HepG2 (cell line): ENCODE data around the gene CLPTM1. TPM values are rescaled to one million over a fixed set of nuclear protein-coding genes. Genes with fewer than 3 reads are reported as not detected.

ENCODE experiments used
- ARID5B ChIP-seq: IDR thresholded peaks from 2 replicates; pipeline ENCODE4 v1.4.0; 2020; ENCODE audit warnings: mild to moderate bottlenecking, missing genetic modification reagents
- ATF7-NPFF ChIP-seq: sonication (generic); formaldehyde crosslinking; IDR thresholded peaks from 2 replicates; pipeline ENCODE4 v1.8.1; 2023; ENCODE audit warnings: mild to moderate bottlenecking, low read depth, missing genetic modification reagents, moderate library complexity
- GATAD2A ChIP-seq: IDR thresholded peaks from 2 replicates; pipeline ENCODE4 v1.6.1; 2016
- GPBP1L1 ChIP-seq: sonication (generic); formaldehyde crosslinking; IDR thresholded peaks from 2 replicates; pipeline ENCODE4 v1.5.0; 2020; ENCODE audit warnings: mild to moderate bottlenecking, missing genetic modification reagents
- HDAC1 ChIP-seq: sonication (generic); formaldehyde crosslinking; IDR thresholded peaks from 2 replicates; pipeline ENCODE4 v1.5.1; 2020; ENCODE audit warnings: mild to moderate bottlenecking, missing genetic modification reagents
- JUN ChIP-seq: sonication (generic); formaldehyde crosslinking; IDR thresholded peaks from 2 replicates; pipeline ENCODE4 v1.4.0; 2020; ENCODE audit warnings: mild to moderate bottlenecking, missing genetic modification reagents
- KMT2B ChIP-seq: IDR thresholded peaks from 2 replicates; pipeline ENCODE4 v1.6.1; 2016; ENCODE audit warnings: missing genetic modification reagents, missing compliant biosample characterization
- MAFK ChIP-seq, 2 experiments: IDR thresholded peaks in 1 of 2; conservative IDR thresholded peaks in 1 of 2; 2 replicates each; pipeline ENCODE4 v1.6.1; 2011; ENCODE audit warnings: improper control_type of control experiment in 2 of 2, low read length in 2 of 2
- NR2C2 ChIP-seq: sonication (generic); formaldehyde crosslinking; IDR thresholded peaks from 2 replicates; pipeline ENCODE4 v1.4.0; 2020; ENCODE audit warnings: missing genetic modification reagents, mild to moderate bottlenecking, moderate library complexity, borderline replicate concordance
- ONECUT2 ChIP-seq: sonication (generic); formaldehyde crosslinking; IDR thresholded peaks from 2 replicates; pipeline ENCODE4 v1.4.0; 2020; ENCODE audit warnings: missing genetic modification reagents
- PAXIP1 ChIP-seq: sonication (generic); formaldehyde crosslinking; conservative IDR thresholded peaks from 2 replicates; pipeline ENCODE4 v1.4.0; 2020; ENCODE audit warnings: mild to moderate bottlenecking, missing genetic modification reagents, moderate library complexity
- RXRB ChIP-seq: IDR thresholded peaks from 2 replicates; pipeline ENCODE4 v1.6.1; 2016; ENCODE audit warnings: borderline replicate concordance, missing genetic modification reagents, missing compliant biosample characterization
- ZBTB20 ChIP-seq: sonication (generic); formaldehyde crosslinking; IDR thresholded peaks from 2 replicates; pipeline ENCODE4 v1.8.1; 2023; ENCODE audit warnings: missing genetic modification reagents, low read depth, mild to moderate bottlenecking, borderline replicate concordance
- ZBTB4 ChIP-seq: sonication (generic); formaldehyde crosslinking; IDR thresholded peaks from 2 replicates; pipeline ENCODE4 v1.4.0; 2020; ENCODE audit warnings: missing genetic modification reagents, mild to moderate bottlenecking, borderline replicate concordance
- ZNF549 ChIP-seq: sonication (generic); formaldehyde crosslinking; IDR thresholded peaks from 2 replicates; pipeline ENCODE4 v1.5.0; 2020; ENCODE audit warnings: missing genetic modification reagents
- ZNF557 ChIP-seq: sonication (generic); formaldehyde crosslinking; IDR thresholded peaks from 2 replicates; pipeline ENCODE4 v1.4.0; 2020; ENCODE audit warnings: missing genetic modification reagents
- ZNF570 ChIP-seq: sonication (generic); formaldehyde crosslinking; IDR thresholded peaks from 2 replicates; pipeline ENCODE4 v1.4.0; 2020; ENCODE audit warnings: mild to moderate bottlenecking, missing genetic modification reagents, borderline replicate concordance
- ZNF746 ChIP-seq: sonication (generic); formaldehyde crosslinking; IDR thresholded peaks from 2 replicates; pipeline ENCODE4 v1.8.0; 2022; ENCODE audit warnings: mild to moderate bottlenecking, missing genetic modification reagents
- polyA plus RNA-seq, 8 experiments: library from polyadenylated mRNA; depleted of rRNA in 3 of 8; stranded (reverse) in 7 of 8; unstranded in 1 of 8; fragments of >200 nt; fragmentation: Illumina TruSeq in 4 of 8; extraction: Trizol in 4 of 8; gene quantifications; 2 replicates each; pipeline versions ENCODE4 v1.2.1 to v1.2.3, GENCODE V29; 2011 to 2016; ENCODE audit warnings: low read depth in 4 of 8, missing spikeins in 1 of 8, mixed read lengths in 1 of 8; ENCODE audit not compliant: insufficient read depth in 1 of 8
- total RNA-seq, 5 experiments: library from RNA; depleted of rRNA; stranded (reverse); fragments of >200 nt; fragmentation: Illumina TruSeq; extraction: Trizol; gene quantifications; 2 replicates each; pipeline ENCODE4 v1.2.3, GENCODE V29; 2016; ENCODE audit warnings: low read depth in 1 of 5

Gene CLPTM1
- total and polyA plus RNA-seq, 2 of the 13 experiments (the other 11 are each of a cell fraction or from before 2014, with no cell fraction given), result 34.9 to 42.8 TPM

GRCh38 chr19:44930088-44930487 lies 25.1 kb upstream of the CLPTM1 start (continued):
- TF ChIP-seq GPBP1L1 (no peak), ZBTB4 (CRISPR knock-in tag) (peak; percentile 81; the same call in 1 of the 2 replicates), ATF7-NPFF (no peak), ZNF570 (CRISPR knock-in tag) (no peak), HDAC1 (CRISPR knock-in tag) (peak; percentile 47; the same call in 1 of the 2 replicates), ONECUT2 (peak; percentile 84), MAFK (conservative IDR thresholded peaks at IDR 0.05 in 1 of 2, IDR thresholded peaks at IDR 0.05 in 1 of 2; ENCODE audit: low read length in 2 of 2) (no peak), ZNF557 (CRISPR knock-in tag) (no peak), ZBTB20 (CRISPR knock-in tag) (no peak), RXRB (peak; percentile 27; the same call in 1 of the 2 replicates), ARID5B (peak; percentile 20; the same call in 1 of the 2 replicates), ZNF549 (CRISPR knock-in tag) (no peak), ZNF746 (CRISPR knock-in tag) (no peak), JUN (CRISPR knock-in tag) (no peak), GATAD2A (CRISPR knock-in tag) (peak; percentile 85), KMT2B (no peak), PAXIP1 (CRISPR knock-in tag) (peak; percentile 73), NR2C2 (CRISPR knock-in tag) (no peak)
